Sigmoid colon (tissue), 4 donors: Measurements from ENCODE around the gene ATP10A.

ENCODE experiments used
- CTCF ChIP-seq, 4 experiments: fragments of 450-650 bp in 3 of 4; fragments of 200-600 bp in 1 of 4; IDR thresholded peaks; one replicate each; pipeline ENCODE4 v1.5.1; 2016 to 2019; ENCODE audit warnings: antibody characterized with exemption in 4 of 4, mild to moderate bottlenecking in 3 of 4, moderate library complexity in 2 of 4
- EP300 ChIP-seq, 4 donors: sonication (generic); formaldehyde crosslinking; IDR thresholded peaks; one replicate each; pipeline ENCODE4 v1.6.1; 2017; ENCODE audit warnings: antibody characterized with exemption in 4 of 4
- POLR2A ChIP-seq, 2 donors: fragments of 450-650 bp; IDR thresholded peaks; one replicate each; pipeline ENCODE4 v1.6.1; 2016; ENCODE audit warnings: antibody characterized with exemption in 2 of 2, mild to moderate bottlenecking in 2 of 2, moderate library complexity in 2 of 2
- POLR2AphosphoS5 ChIP-seq, 4 donors: sonication (generic); formaldehyde crosslinking; IDR thresholded peaks; one replicate each; pipeline ENCODE4 v1.6.1; 2017; ENCODE audit warnings: antibody characterized with exemption in 4 of 4

GRCh38 chr15:25792128-25792527 lies 71.0 kb downstream of the ATP10A start:
- TF ChIP-seq CTCF (IDR thresholded peaks at IDR 0.05): no peak
- no peak for TF ChIP-seq POLR2A (IDR thresholded peaks at IDR 0.05)
- TF ChIP-seq EP300 (IDR thresholded peaks at IDR 0.05): no peak
- TF ChIP-seq POLR2AphosphoS5 (IDR thresholded peaks at IDR 0.05): no peak
